Testis (tissue), 2 donors: ENCODE results near the gene MMD2.
"Not testable (repeated sequence)": the region's sequence is repeated elsewhere in the genome, so short reads cannot be mapped to it uniquely, and the experiment has no call there.

Experiments
- CTCF ChIP-seq, 3 experiments: fragments of 450-650 bp in 2 of 3; fragments of 200-600 bp in 1 of 3; sonication (generic) in 1 of 3; IDR thresholded peaks; one replicate each; pipeline ENCODE4 v1.5.1; 2016 to 2019; ENCODE audit warnings: antibody characterized with exemption in 3 of 3, mild to moderate bottlenecking in 2 of 3, moderate library complexity in 1 of 3
- POLR2A ChIP-seq: fragments of 450-650 bp; IDR thresholded peaks from one replicate; pipeline ENCODE4 v1.6.1; 2017; ENCODE audit warnings: antibody characterized with exemption, mild to moderate bottlenecking, moderate library complexity

- not testable (repeated sequence) for TF ChIP-seq CTCF (IDR thresholded peaks at IDR 0.05); POLR2A
These were observed 22.4 kb upstream of the MMD2 start for GRCh38 chr7:4981295-4981890.
